NOMO-1 treated with DMSO at 0.1 percent for 48 hours (cell line): ENCODE data around the gene ZNF407.
"Not testable (repeated sequence)": the region's sequence is repeated elsewhere in the genome, so short reads cannot be mapped to it uniquely, and the experiment has no call there.

ENCODE experiments used
- DNase-seq: peaks from one replicate; lab custom pipeline; 2025; ENCODE audit not compliant: unreplicated experiment; lab: John Stamatoyannopoulos, UW

ZNF407 gene

GRCh38 chr18:74597662-74598349 lies at the start of gene ZNF407:
ZNF407 (plus strand) TSS chr18:74597870; CDS start chr18:74631020, 33,150 bp downstream.
- peak; percentile 82 for DNase-seq

DNA sequence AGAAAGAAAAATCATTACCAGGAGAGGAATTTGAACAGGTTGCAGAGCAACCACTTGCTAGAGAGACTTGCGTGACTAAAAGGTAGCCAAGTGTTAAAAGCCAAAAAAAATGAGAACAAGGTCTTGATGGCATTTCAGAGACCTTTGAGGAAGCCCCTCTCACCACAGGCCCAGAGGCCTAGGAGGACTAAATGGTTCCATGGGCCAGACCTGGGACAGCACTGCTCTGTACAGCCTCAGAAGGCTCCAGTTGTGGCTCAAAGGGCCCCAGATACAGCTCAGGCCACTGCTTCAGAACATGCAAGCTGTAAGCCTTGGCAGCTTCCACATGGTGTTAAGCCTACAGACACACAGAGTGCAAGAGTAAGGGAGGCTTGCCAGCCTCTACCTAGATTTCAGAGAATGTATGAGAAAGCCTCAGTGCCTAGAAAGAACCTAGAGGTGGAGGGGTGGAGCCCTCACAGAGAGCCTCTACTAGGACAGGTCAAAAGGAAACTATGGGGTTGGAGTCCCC lies 48.0 kb upstream of the ZNF407 start:
- no peak for DNase-seq

DNA sequence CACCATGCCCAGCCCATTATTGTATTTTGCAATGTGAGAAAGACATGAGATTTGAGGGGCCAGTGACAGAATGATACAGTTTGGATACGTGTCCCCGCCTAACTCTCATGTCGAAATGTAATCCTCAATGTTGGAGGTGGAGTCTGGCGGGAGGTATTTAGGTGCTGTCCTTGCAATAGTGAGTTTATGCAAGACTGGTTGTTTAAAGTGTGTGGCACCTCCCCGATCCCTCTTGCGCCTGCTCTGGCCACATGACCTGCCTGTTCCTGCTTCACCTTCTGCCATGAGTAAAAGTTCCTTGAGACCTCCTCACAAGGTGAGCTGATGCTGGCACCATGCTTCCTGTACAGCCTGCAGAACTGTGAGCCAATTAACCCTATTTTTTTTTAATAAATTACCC lies 46.8 kb upstream of the ZNF407 start:
- peak; percentile 29 for DNase-seq

DNA sequence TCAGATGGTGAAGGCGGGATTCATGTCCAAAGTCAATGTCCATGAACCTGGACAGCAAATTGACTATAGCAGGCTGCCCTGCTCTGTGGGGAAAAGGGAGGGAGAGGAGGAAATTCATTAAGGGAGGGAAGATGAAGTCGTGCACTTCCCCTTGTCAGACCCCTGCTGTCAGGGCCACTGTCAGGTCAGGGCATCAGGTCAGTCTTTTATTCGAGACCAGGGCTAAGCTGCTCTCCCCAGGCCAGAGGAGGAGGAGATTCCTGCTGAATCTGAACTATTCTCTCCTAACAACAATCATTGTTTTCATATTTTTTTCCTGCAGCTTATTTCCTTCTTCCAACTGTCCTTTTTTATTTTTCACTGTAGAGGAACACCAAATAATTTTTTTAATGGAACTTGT lies 46.2 kb upstream of the ZNF407 start:
- DNase-seq: no peak

- DNase-seq: peak; percentile 91
These were observed 45.6 kb upstream of the ZNF407 start for GRCh38 chr18:74551936-74552555.

DNA sequence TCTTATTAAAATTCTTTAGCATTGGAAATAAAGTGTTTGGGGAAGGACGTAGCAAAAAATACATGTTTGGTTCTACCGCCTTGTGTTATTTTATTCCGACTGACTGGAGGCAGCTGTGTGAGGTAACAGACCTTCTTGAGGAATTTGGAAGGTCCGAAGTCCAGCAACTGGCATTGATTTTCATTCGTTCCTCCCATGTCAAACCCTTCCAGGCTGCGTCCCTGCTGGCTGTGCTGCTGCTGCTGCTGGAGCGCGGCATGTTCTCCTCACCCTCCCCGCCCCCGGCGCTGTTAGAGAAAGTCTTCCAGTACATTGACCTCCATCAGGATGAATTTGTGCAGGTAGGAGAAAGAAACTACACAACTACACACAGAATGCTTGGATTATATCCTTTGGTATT lies 41.5 kb upstream of the ZNF407 start:
- no peak for DNase-seq

DNA sequence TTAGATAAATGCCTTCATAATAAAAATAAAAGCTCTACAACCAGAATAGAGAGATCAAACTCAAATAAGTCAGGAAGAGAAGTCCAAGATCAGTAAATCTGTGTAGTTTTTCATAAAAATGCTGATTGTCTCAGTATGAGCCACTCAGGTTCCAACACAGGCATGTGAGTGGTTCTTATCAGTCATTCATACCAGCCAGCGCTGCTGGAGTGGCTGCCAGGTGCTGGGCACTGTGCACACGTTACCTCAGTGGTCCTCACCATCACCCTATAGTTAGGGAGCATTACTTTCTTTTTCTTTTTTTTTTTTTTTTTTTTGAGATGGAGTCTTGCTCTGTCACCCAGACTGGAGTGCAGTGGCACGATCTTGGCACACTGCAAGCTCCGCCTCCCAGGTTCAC lies 39.6 kb upstream of the ZNF407 start:
- no peak for DNase-seq

DNA sequence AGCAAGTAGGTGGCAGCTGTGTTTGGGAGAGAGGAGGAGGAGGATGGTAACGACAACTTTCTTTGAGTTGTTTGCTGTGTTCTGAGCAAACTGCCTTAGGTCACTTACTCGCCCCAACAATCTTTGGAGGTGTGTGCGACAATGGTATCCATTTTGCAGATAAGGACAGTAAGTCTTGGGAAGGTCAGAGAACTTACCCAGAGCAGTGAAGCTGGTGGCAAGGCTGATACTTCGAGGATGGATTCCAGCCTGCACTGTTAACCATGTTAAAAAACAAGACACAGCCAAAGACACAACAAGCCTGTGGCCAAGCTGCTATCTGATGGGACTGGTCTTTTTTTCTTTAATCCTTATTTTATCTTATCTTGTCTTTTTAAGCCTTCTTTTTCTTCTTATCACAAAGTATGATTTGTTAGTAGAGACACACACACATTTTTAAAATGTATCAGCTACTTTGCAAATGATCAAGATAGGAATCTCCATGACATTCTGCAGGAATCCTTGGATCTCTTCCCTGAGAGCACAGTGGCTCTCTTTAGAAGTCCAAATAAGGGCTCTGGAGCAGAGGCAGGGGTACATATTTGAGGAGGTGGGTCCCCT lies 35.4 kb upstream of the ZNF407 start:
- DNase-seq: no peak

GRCh38 chr18:74562775-74563174 lies 34.9 kb upstream of the ZNF407 start:
- DNase-seq: no peak

GRCh38 chr18:74563999-74564398 lies 33.7 kb upstream of the ZNF407 start:
- no peak for DNase-seq

- not testable (repeated sequence) for DNase-seq
These were observed 32.5 kb upstream of the ZNF407 start for GRCh38 chr18:74565164-74565563.

DNA sequence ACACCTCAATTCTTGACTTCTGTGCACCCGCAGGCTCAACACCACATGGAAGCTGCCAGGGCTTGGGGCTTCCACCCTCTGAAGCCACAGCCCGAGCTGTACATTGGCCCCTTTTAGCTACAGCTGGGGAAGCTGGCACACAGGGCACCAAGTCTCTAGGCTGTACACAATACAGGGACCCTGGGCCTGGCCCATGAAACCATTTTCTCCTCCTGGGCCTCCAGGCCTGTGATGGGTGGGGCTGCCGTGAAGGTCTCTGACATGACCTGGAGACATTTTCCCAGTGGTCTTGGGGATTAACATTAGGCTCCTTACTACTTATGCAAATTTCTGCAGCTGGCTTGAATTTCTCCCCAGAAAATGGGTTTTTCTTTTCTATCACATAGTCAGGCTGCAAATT lies 31.7 kb upstream of the ZNF407 start:
- DNase-seq: not testable (repeated sequence)

DNA sequence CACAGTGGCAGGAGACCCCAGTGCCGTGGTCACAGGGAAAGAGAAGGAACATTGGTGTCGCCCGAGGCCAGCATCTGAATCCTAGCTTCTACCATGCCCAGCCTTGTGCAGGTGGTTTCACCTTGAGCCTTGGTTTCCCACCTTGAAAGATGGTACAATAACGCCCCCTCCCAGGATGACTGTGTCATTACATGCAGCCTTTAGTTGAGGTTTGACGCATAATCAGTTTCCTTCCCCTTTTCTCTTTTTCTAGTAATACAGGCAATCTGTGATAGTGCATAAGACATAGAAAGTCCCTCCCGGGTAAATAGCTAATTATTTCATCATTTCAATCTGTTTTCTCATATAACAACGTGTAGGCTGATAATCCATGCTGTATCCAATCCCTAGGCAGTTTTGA lies 29.8 kb upstream of the ZNF407 start:
- peak; percentile 64 for DNase-seq

- DNase-seq: no peak
These were observed 28.3 kb upstream of the ZNF407 start for GRCh38 chr18:74569401-74569800.

DNA sequence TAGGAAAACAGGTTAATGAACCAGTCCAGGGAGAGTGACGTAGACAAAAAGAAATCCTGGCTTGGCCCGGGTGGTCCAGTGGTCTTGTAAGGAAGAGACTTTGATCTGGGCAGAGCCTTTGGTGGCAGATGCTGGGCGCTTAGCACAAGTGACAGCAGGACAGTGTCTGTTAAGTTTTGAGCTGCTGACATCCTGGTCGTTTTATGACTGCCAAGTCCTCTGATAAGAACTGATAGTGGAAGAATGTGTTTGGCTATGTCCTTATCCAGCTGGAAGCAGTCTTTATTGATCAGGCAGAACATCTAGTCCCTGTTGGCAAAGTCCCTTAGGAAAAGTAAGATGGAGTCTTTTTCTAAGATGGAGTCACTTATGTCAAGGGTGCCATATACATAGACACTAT lies 27.4 kb upstream of the ZNF407 start:
- no peak for DNase-seq

GRCh38 chr18:74571895-74572680 lies 25.6 kb upstream of the ZNF407 start:
- DNase-seq: no peak

DNA sequence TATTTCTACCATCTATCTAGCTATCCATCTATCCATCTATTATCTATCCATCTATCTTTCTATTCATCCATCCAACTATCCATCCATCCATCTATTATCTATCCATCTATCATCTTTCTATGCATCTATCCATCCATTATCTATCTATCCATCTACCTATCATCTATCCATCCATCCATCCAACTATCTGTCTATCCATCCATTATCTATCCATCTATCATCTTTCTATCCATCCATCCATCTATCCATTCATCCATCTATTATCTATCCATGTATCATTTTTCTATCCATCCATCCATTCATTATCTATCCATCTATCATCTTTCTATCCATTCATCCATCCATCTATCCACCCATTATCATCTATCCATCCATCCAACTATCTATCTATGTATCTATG lies 24.6 kb upstream of the ZNF407 start:
- no peak for DNase-seq

DNA sequence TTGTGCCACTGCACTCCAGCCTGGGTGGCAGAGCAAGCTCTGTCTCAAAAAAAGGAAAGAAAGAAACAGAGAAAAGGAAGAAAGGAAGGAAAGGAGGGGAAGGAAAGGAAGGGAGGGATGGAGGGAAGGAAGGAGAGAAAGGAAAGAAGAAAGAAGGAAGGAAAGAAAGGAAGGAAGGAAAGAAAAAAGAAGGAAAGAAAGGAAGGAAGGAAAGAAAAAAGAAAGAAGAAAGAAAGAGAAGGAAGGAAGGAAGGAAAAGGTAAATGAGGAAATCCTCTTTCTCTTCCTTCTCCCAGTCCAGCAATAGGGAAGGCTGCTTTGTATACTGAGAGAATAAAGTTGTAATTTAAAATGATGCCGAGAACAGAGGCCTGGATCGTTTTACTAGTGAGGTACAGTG lies 22.8 kb upstream of the ZNF407 start:
- DNase-seq: no peak

DNA sequence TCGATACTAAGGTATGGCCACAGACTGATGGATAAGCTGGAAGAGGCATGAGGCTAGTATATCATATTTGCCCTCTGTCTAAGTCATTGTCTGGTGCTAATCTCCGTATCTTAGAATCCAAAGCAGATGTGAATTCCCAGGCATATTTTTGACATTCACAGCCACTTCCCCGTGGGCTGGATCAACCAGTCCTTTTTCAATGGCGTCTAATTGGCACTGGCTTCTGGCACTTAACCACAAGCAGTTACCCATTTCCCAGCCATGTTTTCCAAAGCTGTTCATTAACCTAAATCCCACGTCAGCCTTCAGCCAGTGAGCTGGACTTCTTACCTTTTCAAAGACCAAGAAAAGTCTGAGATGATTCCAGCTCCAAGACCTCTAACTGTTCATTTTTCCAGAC lies 20.7 kb upstream of the ZNF407 start:
- no peak for DNase-seq

GRCh38 chr18:74579496-74580065 lies 18.1 kb upstream of the ZNF407 start:
- no peak for DNase-seq

GRCh38 chr18:74582642-74583041 lies 15.0 kb upstream of the ZNF407 start:
- no peak for DNase-seq
